GM12874 (cell line): ENCODE measurements around the gene AIF1.

Experiments used
- CTCF ChIP-seq: IDR thresholded peaks from 2 replicates; pipeline ENCODE4 v1.5.1; 2011; ENCODE audit warnings: low read depth, mild to moderate bottlenecking, control low read depth, low read length, moderate library complexity; ENCODE audit not compliant: insufficient read depth

AIF1 gene

GRCh38 chr6:31634969-31635575, 20.0 kb downstream of the AIF1 start:
- no peak for TF ChIP-seq CTCF

DNA sequence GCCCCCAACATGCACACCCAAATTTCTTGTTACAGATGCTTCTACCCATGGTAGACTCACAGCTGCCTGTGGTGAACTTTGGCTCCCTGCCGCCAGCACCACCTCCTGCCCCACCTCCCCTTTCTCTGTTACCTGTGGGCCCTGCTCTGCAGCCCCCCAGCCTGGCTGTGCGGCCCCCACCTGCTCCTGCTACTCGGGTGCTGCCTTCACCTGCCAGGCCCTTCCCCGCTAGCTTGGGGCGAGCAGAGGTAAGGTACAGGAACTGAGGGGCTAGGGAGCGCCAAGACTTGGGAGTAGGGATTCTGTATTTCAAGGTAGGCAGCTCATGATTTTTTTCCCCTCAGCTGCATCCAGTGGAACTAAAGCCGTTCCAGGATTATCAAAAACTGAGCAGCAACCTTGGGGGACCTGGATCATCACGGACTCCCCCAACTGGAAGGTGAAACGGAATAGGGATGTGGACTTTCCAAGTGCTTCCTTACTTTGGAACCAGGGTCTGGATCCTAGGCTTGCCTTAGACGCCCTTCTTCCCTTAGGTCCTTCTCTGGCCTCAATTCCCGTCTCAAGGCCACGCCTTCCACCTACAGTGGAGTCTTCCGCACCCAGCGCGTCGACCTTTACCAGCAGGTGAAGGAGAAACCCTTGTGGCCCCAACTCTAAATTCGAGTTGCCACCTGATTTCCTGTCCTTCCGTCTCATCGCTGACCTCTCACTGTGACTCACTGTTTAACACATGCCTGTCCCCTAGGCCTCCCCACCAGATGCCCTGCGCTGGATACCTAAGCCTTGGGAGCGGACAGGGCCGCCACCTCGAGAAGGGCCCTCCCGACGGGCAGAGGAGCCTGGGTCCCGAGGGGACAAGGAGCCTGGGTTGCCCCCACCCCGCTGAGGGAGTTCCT, 21.9 kb downstream of the AIF1 start:
- TF ChIP-seq CTCF: no peak

GRCh38 chr6:31639043-31639442, 24.0 kb downstream of the AIF1 start:
- no peak for TF ChIP-seq CTCF

DNA sequence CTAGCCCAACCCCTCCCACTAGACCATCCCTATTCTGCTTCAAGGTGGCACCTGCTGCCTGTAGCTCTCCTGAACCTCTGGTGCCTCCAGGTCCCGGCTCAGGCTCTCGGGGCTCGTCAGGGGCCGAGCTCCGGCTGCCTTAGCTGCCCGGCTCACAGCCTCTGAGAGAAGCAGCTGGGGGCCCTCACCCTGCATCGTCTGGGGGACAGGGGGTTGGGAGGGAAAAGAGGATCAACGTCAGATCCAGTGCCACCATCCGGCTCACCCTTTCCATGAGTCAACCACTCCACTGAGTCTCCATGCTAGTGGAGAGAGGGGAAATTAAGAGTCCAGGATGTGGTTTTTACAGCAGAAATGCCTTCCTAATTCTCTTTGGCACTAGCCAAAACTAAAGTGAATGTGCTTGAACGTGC, 24.4 kb downstream of the AIF1 start:
- TF ChIP-seq CTCF: no peak

DNA sequence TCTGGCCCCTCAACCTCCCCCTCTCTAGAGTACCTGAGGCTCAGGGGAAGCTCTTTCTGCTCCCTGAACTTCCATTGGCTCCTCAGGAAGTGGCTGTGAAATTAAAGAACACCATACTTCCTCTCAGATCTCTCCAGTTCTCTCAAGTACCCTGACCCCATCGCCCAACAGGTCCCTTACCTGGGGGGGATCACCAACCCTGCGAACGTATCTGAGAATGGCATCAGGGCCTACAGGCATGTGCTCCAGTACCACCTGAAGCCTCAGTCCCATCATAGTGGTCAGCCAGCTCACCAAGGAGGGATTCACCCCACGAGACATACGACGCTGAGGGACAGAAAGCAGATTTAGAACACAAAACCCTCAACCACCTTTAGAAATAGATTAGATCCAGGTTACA, 25.6 kb downstream of the AIF1 start:
- TF ChIP-seq CTCF: no peak

GRCh38 chr6:31641370-31641769, 26.3 kb downstream of the AIF1 start:
- TF ChIP-seq CTCF: no peak

- TF ChIP-seq CTCF: no peak
Measured at GRCh38 chr6:31642798-31643570, 27.9 kb downstream of the AIF1 start.
